GM18867 (cell line): ENCODE data around the gene NKX2-3.

Source experiments
- ATAC-seq: cut with Tn5 transposase; IDR thresholded peaks from one replicate; pipeline ENCODE4 v1.9.1; 2021; ENCODE audit warnings: mild to moderate bottlenecking, moderate library complexity; ENCODE audit not compliant: unreplicated experiment

The NKX2-3 gene

DNA sequence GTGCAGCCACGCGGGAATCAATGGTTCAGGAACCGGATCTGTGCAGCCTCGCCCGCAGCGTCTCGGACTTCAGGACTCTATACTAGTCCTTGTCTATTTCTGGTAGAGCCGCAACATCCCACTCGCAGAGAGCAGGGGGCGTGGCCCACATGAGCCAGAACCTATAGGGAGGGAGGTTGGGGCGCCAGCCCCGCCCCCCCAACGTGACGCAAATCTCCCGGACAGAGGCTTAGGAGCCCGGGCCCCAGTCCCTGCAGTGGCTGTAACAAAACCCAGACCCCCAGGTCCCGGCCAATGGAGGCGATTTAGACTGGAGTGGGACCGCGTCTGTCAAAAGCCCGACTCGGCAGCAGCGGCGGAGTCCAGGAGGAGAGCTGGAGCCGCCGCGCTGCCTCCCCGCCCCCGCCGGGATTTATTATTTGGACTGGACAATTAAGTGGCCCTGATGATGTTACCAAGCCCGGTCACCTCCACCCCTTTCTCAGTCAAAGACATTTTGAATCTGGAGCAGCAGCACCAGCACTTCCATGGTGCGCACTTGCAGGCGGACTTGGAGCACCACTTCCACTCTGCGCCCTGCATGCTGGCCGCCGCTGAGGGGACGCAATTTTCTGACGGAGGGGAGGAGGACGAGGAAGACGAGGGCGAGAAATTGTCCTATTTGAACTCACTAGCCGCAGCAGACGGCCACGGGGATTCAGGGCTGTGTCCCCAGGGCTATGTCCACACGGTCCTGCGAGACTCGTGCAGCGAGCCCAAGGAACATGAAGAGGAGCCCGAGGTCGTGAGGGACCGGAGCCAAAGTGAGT, at the start of gene NKX2-3:
NKX2-3 (plus strand) TSS at position 256 of the 809 bp plus-strand sequence; CDS start at position 446, 190 bp downstream.
- peak; percentile 64 for ATAC-seq

GRCh38 chr10:99484626-99485581, 47.8 kb upstream of the NKX2-3 start:
- ATAC-seq: no peak

DNA sequence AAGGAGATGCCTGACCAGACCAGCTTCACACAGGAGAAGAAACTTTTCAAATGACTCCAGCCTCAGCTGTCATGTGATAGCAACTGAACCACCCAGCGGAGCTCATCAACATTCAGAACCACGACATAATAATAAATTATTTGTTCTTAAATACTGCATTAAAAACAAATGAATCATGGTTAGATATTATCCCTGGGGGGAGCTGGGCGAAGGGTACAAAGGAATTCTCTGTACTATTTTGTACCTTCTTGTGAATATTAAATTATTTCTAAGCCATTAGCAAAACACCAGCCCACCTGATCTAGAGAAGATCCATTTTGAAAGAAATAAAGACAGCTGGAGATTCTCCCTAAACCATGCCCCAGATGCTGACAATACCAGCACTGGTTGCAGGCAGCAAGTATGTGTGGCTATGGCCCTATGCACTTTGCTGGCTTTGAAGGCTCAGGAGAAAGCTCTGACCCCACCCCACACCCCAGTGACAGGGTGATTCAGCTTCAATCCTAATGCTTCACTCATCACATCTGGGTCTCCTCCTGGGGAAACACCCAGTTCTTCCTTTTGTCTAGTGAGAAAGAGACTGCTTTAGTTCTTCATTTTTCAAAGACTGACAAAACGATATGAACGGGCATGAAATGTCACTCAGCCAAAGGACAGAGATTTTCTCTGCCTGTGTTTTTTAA, 45.5 kb upstream of the NKX2-3 start:
- no peak for ATAC-seq

DNA sequence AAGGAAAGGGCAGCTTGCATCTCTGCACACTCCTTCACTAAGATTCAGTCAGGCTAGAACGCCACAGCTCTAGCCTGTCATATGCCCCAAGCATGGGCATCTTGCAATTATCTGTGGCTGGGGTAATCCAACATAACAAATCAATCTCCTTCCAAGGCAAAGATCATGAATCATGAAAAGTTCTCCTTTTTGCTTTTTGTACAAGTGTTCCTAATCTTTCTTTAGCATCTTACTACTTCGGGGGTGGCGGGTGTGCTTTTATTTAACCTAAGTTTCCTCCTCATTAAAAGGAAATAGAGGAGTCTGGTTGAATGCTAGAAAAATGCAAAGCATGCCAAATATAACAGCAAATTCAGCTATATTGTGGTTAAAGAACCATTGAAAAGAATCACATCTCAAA, 43.5 kb upstream of the NKX2-3 start:
- ATAC-seq: no peak

DNA sequence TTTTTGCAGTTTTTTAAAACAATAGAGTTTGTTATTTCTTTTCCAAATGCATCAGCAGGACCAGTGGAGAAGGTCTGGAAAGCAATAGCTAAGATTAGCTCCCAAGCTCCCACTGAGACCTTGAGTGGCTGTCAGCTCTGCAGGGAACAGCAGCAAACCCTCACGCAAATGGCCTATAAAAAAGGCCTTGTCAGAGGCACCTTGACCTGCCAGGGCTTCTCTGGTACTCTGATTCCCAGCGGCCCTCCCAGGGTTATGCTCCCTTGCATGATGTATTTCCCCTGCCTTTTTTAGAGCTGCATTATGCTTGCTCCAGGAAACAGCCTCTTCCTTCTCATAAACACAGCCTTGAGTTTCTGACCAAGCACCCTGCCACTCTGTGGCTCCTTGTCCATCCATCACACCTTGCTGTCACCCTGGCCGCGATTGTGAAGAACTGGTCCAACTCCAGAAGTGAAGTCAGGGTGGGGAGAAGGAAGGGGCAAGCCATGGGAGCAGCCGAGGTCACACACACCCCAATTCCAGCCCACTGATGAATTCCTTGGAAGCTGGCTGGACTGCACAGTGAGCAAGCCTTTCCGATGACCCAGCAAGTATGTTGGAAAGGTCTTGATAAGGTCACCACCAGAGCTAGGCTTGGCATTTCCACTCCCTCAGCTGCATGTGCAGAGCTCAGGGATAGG, 35.3 kb upstream of the NKX2-3 start:
- no peak for ATAC-seq

GRCh38 chr10:99506416-99506815, 26.3 kb upstream of the NKX2-3 start:
- no peak for ATAC-seq

DNA sequence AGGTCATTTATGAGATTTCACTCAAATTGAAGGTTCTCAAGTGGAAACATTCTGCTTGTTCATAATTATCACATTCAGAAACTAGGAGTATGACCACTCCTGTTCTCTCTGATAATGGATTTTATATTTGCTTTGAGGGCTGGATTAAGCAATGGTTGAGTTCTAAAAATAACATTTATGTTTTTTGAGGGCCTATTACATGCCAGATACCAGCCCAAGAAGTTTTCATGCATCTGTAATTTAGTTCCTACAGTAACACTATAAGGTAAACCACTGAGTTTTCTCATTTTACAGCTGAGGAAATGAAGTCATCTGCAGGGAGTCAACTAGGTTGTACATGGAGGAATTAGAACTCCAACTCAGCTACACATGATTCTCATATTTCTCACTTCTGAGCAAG, 25.5 kb upstream of the NKX2-3 start:
- no peak for ATAC-seq

DNA sequence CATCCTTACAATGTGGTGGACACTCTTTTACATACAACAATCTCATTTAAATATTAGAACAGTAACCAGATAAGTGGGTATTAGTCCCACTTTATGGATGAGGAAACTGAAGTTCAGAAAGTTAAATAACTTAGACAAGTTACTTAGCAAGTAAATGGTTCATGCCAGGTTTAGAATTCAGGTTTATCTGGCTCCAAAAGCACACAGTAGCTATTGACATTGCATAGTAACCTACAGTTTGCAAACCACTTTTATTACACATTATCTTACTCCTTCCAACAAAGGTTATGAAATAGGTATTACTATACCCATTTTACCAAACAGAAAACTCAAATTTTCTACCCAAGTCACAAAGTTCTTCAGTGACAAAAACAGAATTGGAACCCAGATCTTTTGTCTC, 19.7 kb upstream of the NKX2-3 start:
- no peak for ATAC-seq

DNA sequence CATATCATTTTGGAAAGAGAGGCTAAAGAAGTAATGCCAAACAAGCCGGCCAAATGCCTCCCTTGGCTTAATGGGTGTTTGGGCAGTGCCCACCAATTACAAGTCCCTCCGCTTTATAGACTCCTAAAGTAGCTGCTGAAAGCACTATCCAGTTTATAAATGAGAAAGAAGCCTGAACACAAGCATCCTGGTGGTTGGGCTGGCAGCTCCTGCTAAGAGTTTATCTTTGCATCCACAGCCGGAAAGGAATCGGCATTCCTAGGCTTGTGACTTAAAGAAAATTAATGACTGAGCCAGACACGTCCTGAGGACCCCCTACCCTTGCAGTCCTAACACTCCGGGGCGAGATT, 13.1 kb upstream of the NKX2-3 start:
- no peak for ATAC-seq

DNA sequence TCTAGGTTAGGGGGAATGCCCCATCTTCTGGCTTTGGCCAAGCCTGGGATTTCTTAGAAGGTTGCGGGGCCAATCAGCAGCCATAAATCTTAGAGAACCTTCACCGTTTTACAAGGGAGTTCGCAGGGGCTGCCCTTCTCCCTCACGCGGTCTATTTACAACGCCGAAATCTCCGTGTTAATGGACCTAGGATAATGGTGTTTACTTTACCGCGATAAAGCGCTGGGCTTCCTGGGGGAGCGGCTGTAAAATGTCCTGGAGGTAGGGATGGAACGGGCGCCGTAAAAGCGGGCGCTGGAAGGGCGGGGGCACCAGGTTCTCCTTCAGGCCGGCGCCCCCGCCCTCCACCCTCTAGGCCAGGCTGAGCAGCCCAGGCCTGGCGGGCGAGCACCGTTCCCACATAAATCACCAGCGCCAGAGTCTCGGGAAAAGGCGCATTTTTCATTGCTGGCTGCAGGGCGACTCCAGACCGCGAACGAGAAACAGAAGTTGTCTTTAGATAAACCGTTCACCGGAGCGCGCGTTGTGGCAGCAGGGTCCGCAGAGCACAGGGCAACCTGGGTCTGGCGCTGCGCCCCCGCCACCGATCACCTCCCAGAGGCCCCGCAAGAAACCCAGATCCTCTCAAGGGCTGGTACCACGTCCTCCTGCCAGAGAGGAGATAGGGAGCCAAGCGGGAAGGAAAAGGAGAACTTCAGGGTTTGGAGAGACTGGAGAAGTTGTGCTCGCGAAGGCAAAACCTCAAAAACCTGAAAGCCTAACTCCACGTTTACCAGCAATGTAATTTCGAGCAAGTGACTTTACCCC, 12.5 kb upstream of the NKX2-3 start:
- ATAC-seq: no peak

GRCh38 chr10:99520847-99521764, 11.6 kb upstream of the NKX2-3 start:
- no peak for ATAC-seq

- no peak for ATAC-seq
Measured at GRCh38 chr10:99521765-99522469, 10.8 kb upstream of the NKX2-3 start.

GRCh38 chr10:99522470-99523250, 10.1 kb upstream of the NKX2-3 start:
- ATAC-seq: no peak

DNA sequence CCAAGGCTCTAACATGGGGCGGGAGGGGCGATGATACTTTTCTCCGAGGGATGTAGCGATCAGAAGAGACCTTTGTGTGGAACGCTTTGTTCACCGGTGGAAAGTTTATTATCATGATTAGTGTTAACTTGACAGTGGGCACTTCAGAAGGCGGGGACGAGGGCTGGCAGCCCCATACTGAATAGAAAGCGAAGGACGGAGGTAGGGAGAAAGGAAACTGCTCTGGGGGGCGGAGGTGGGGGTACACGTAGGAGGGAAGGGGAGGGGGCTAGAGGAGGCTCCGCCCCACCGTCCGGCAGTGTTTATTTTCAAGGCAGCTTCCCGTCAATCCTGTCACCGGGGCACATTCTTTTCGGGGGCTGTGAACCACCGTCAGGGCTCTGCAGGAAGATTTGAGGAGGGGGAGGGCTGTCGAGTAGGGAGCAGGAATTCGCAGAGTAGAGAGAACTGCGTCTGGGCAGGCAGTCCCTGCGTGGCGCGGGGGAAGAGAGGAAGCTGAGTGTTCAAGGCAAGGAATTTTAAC, 9.4 kb upstream of the NKX2-3 start:
- ATAC-seq: no peak

DNA sequence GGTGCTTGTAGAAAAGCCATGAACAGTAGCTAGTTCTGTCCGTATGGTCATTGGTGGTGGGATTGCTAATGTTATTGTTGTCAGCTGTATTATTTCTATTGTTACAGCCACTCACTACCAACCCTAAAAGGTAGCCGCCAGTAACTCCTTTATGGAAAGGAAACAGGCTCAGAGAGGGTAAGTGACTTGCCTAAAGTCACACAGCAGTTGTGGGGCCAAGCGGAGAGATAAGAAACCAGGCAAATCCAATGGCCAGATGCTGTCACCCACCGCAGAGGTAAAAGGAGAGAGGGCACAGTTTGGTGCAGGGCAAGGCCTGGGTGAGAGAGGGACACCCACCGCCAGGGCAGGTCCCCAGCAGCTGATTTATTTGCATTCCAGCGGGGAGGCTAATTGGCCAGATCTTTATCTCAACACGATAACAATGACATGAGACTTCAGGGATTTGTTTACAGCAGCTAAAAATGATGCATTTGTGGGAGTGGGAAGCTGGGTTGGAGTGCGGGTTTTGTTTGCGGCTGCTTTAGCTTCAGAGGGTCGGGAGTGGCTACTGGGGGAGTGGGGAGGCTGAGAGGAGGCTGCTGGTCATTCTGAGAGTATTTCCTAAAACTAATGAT, 8.6 kb upstream of the NKX2-3 start:
- ATAC-seq: no peak

GRCh38 chr10:99524736-99525380, 7.9 kb upstream of the NKX2-3 start:
- no peak for ATAC-seq
